Ramos (cell line): ENCODE measurements around the gene SPAG17.

Source experiments
- in situ Hi-C: fragments of 300-500 bp; cut with MboI; formaldehyde crosslinking; loops from one replicate; pipeline ENCODE4 v1.14.3; 2022; ENCODE audit warnings: low sequenced_read_pairs; ENCODE audit not compliant: unreplicated experiment

Gene SPAG17

GRCh38 chr1:118177998-118178397, 7.0 kb downstream of the SPAG17 start:
- in situ Hi-C loops = no loop called here

- in situ Hi-C loops = no loop called here
Observed at GRCh38 chr1:118169016-118169415, 16.0 kb downstream of the SPAG17 start.

DNA sequence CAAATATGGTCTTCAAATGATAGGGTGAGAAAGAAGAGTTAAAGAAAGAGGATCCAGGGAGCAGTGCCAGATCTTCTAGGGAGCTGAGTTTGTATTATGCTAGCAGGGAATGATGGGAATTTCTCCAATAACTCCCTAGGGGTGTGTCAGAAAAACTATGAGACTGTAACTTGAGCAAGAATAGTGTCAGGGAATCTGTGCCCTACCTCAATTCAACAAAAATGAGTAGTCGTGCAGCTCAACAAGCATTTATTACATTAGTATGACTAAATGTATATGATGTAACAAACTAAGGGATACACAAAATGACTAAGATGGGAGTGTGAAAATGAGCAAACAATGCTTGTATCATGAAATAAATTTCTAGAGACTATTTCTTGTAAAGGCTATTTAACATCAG, 24.2 kb downstream of the SPAG17 start:
- in situ Hi-C loops = no loop called here

DNA sequence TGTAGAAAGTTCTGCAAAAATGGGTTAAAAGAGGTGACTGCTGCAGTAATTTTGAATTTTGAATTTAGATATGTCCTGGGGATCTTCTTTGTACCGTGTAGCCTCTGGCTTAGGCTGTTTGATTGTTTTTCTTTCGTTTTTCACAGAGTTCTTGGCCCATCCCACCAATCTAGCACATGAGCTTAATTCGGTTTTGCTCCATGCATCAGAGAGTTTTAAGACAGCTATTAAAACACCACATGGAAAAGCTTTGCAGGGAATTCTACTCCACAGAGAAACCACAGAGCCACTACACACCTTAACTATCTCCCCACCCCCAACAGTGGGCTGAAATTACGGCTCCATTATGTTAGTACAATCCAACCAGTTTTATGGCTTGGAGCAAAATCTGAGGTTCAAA, 25.5 kb downstream of the SPAG17 start:
- in situ Hi-C loops = loop anchor here (10.0 kb wide), 1 partner anchor 835 kb away; no protein-coding TSS in a partner anchor

GRCh38 chr1:118158924-118159323, 26.1 kb downstream of the SPAG17 start:
- in situ Hi-C loops = loop anchor here (10.0 kb wide), 1 partner anchor 836 kb away; no protein-coding TSS in a partner anchor

- in situ Hi-C loops = loop anchor here (10.0 kb wide), 1 partner anchor 837 kb away; no protein-coding TSS in a partner anchor
Observed at GRCh38 chr1:118157506-118157905, 27.5 kb downstream of the SPAG17 start.

GRCh38 chr1:118155106-118155505, 29.9 kb downstream of the SPAG17 start:
- in situ Hi-C loops = loop anchor here (10.0 kb wide), 1 partner anchor 840 kb away; no protein-coding TSS in a partner anchor

GRCh38 chr1:118154220-118154619, 30.8 kb downstream of the SPAG17 start:
- in situ Hi-C loops = loop anchor here (10.0 kb wide), 1 partner anchor 841 kb away; no protein-coding TSS in a partner anchor

DNA sequence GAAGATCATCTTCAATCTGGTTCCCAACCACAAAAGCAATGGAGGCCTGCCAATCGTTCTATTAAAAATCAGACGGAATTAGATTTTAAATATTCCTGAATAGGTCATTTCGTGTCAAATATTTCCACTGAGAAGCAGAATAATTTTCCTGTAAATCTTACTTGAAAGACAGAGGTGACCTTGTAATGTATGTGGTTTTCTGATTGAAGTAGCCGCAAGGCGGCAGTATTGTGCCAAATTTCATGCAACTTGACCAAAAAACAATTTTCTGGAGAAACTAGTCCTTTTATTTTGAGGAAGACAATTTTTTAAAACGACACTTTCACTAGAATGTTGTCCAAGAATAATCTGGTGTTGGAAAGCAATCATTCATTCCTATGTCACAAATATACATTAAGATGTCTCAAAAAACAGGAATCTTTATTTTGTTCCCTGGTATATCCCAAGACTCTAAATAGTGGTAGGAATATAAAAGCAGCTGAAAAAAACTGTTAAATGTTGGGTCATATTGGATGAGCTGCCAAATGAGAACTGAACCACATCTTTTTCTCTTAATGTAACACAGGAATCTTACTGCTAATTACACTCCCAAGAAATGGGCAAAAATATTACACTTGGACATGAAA, 33.6 kb downstream of the SPAG17 start:
- in situ Hi-C loops = loop anchor here (10.0 kb wide), 1 partner anchor 843 kb away; no protein-coding TSS in a partner anchor

- in situ Hi-C loops = loop anchor here (10.0 kb wide), 1 partner anchor 845 kb away; no protein-coding TSS in a partner anchor
Observed at GRCh38 chr1:118149799-118150198, 35.2 kb downstream of the SPAG17 start.

DNA sequence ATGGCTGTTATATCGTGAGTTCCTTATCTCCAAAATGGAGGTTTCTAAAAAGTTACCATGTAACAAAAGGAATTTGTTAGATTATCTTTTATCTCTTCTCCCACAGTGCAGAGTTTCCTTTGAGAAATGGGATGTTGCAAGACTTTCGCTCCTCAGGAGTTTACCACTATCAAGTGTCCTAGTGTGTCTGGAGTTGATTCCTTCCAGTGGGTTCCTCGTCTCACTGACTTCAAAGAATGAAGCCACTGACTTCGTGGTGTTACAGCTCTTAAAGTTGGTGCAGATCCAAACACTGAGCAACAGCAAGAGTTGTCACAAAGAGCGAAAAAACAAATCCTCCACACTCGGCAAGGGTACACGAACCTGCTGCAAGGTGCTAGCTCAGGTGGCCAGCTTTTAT, 37.0 kb downstream of the SPAG17 start:
- in situ Hi-C loops = no loop called here

- in situ Hi-C loops = no loop called here
Observed at GRCh38 chr1:118147522-118147921, 37.5 kb downstream of the SPAG17 start.

DNA sequence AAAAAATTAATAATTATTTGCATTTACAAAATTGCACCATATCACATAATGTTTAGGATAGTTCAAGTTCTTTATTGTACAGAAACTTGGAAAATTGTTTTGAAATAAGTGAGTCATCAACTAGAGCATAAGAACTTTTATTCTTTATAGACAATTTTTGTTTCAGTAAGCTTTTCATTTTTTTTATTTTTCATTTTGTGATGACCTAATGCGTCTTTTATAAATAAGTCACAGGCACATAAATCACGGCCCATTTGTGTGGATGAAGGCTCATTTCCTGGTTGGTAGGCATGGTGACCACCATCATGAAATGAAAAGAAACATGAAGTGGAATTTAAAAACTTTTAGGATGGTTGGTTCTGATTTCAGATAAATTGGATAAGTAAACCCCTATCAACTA, 39.3 kb downstream of the SPAG17 start:
- in situ Hi-C loops = no loop called here

DNA sequence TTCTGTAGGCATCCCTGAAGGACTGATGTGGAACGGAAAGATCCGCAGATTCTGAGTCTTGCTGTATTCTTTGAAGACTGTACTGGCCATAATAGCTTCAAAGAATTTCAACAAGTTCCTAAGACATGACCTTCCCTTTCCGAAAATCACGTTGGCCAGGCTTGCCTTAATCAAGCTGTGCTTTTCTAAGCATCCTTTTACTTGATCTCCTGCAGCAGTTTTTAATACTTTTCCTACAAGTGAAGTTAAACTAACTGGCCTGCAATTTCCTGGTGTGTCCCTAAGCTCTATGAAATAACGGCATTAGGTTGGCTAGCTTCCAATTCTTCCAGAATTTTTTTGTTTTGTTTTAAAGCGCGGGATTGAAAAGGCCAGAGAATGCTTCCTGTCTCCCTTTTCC, 40.3 kb downstream of the SPAG17 start:
- in situ Hi-C loops = no loop called here

GRCh38 chr1:118143831-118144230, 41.2 kb downstream of the SPAG17 start:
- in situ Hi-C loops = no loop called here

DNA sequence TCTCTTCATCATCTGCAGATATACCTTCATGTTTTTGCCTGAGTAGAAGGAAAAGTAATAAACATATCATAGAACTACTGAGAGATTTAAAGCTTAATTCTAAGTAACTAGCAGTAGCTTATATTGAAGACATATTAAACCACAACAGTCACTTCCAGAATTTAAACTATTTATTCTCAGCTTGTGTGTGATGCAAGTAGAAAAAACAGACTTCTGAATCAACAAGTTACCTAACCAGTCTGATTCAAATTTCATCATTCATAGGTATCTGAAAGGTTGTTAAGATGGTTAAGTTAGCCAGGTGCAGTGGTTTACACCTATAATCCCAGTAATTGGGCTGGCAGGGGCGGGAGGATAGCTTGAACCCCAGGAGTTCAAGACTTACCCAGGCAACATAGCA, 41.9 kb downstream of the SPAG17 start:
- in situ Hi-C loops = no loop called here

GRCh38 chr1:118142546-118142945, 42.5 kb downstream of the SPAG17 start:
- in situ Hi-C loops = no loop called here

DNA sequence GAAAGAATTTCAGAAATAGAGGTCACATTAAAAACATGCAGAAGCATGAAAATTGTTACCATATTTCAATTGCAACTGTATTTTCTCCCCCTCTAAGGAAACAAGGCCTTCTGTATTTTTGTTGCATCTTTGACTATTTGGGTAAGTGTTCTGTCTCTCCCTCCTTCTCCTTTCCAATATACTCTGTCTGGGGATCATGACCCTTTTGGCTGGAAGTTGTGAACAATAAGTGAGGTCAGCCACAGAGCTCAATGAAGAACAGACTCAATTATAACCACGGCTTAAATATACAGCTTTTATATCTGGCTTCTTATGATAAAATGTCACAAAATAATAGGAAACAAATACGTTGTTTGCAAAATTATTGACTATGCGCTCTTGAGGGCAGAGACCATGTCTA, 47.1 kb downstream of the SPAG17 start:
- in situ Hi-C loops = no loop called here

- in situ Hi-C loops = no loop called here
Observed at GRCh38 chr1:118136187-118136941, 48.7 kb downstream of the SPAG17 start.

- in situ Hi-C loops = no loop called here
Observed at GRCh38 chr1:118132000-118132399, 53.0 kb downstream of the SPAG17 start.

DNA sequence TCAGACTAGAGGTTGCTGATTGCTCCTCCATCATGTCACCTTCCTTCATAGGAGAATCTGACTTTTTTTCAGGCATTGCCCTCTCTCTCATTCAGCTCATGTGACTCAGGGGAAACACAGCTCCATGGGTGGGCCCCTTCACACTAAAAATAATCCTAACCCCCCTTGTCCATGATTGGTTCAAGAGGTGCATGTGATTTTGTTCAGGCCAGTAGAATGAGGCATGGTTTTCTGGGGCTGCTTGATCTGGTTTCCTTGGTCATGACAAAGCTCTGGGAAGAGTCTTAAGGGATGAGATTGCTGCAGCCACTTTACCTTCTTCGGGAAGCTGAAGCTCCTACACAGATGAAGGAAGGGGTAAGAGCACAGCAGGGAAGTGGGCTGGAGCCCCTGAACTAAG, 56.3 kb downstream of the SPAG17 start:
- in situ Hi-C loops = no loop called here
